ENCODE measurements around the gene CDT1. TPM values are rescaled to one million over a fixed set of nuclear protein-coding genes. Genes with fewer than 3 reads are reported as not detected.

CDT1 gene
- total RNA-seq, 4 donors from 2014 or later, result 4.7 to 25.7 (median 10.7) TPM

DNA sequence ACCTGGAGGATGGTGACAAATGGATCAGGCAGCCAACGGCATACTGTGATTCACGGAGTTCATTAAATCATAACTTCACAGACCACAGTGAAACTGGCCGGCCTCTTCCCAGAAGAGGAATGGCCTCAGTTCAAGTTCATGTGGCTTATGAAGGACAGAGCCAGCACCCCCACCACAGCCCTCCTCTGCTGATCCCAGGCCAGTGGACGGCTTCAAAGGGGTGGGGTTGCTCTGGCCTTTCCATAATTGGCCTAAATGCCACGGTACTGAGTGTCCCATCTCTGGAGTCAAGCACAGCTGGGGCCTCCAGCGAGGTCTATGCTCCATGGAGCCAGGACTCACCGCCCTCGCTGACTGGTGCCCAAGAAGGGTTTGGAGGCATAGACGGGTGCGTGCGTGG lies 31.8 kb downstream of the CDT1 start:
- no peak for DNase-seq (ENCODE audit: low spot score in 2 of 2)
- H3K36me3 ChIP-seq, result peaks cover 43% of the 10 kb centered on the region
- H3K4me3 ChIP-seq, result no peak overlapping the region
- H3K9me3 ChIP-seq, result no peaks in the 10 kb centered on the region
- H3K4me1 ChIP-seq, result no peaks in the 10 kb centered on the region
- 67% methylated on average over 5 of the region's 11 CpGs for WGBS
- no peaks in the 10 kb centered on the region for H3K27me3 ChIP-seq
- no peak overlapping the region for H3K27ac ChIP-seq
- TF ChIP-seq POLR2A (IDR thresholded peaks at IDR 0.05), result no peak
- TF ChIP-seq, protein P1, sequence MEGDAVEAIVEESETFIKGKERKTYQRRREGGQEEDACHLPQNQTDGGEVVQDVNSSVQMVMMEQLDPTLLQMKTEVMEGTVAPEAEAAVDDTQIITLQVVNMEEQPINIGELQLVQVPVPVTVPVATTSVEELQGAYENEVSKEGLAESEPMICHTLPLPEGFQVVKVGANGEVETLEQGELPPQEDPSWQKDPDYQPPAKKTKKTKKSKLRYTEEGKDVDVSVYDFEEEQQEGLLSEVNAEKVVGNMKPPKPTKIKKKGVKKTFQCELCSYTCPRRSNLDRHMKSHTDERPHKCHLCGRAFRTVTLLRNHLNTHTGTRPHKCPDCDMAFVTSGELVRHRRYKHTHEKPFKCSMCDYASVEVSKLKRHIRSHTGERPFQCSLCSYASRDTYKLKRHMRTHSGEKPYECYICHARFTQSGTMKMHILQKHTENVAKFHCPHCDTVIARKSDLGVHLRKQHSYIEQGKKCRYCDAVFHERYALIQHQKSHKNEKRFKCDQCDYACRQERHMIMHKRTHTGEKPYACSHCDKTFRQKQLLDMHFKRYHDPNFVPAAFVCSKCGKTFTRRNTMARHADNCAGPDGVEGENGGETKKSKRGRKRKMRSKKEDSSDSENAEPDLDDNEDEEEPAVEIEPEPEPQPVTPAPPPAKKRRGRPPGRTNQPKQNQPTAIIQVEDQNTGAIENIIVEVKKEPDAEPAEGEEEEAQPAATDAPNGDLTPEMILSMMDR (IDR thresholded peaks at IDR 0.05), result no peak
- no peak for TF ChIP-seq POLR2AphosphoS5 (IDR thresholded peaks at IDR 0.05)
- no peak for TF ChIP-seq EP300 (IDR thresholded peaks at IDR 0.05)

DNA sequence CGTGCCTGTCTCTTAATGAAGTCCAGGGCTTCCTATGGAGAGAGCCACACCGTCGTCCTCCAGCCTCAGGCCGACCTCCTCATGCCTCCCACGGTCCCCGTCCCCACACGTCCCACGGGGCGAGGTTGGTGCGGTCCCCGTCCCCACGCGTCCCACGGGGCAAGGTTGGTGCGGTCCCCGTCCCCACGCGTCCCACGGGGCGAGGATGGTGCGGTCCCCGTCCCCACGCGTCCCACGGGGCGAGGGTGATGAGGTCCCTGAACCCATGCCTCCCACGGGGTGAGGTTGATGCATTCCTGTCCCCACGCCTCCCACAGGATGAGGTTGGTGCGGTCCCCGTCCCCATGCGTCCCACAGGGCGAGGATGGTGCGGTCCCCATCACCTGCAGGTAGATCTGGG lies 32.2 kb downstream of the CDT1 start:
- Histone ChIP-seq H3K4me3 (no peak overlapping the region), H3K27me3 (no peaks in the 10 kb centered on the region), H3K36me3 (peaks cover 47% of the 10 kb centered on the region), H3K9me3 (no peaks in the 10 kb centered on the region), H3K27ac (no peak overlapping the region), H3K4me1 (no peaks in the 10 kb centered on the region)
- 96% methylated on average over 32 of the region's 33 CpGs for WGBS
- no peak for DNase-seq (ENCODE audit: low spot score in 2 of 2)
- TF ChIP-seq, protein P1 (IDR thresholded peaks at IDR 0.05), result no peak
- TF ChIP-seq POLR2A (IDR thresholded peaks at IDR 0.05), result no peak
- no peak for TF ChIP-seq POLR2AphosphoS5 (IDR thresholded peaks at IDR 0.05)
- TF ChIP-seq EP300 (IDR thresholded peaks at IDR 0.05), result no peak

DNA sequence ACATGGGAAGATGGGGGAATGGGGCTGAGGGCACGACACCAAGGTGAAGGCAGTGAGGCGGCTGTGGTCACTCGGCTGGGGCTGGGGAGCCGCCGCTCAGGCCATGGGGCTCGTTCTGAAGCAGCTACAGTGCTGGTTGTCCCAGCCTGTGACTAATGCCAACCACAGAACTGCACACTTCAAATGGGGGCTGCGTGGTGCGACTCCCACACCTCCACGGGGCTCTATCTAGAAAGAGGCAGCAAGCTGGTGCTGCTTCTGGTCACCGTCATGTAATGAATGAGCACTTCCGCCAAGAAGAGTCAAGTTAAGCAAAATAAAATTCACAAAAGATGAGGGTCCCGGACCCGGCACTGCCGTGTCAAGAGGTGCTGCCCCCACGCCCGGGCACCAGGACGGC lies 33.2 kb downstream of the CDT1 start:
- no peak overlapping the region for H3K27ac ChIP-seq
- 91% methylated on average over 17 of the region's 17 CpGs for WGBS
- H3K4me1 ChIP-seq, result no peaks in the 10 kb centered on the region
- TF ChIP-seq POLR2A (IDR thresholded peaks at IDR 0.05) (no peak), EP300 (IDR thresholded peaks at IDR 0.05) (no peak), POLR2AphosphoS5 (IDR thresholded peaks at IDR 0.05) (no peak)
- TF ChIP-seq, protein P1 (IDR thresholded peaks at IDR 0.05), result no peak
- no peak for DNase-seq (ENCODE audit: low spot score in 2 of 2)
- peaks cover 54% of the 10 kb centered on the region for H3K36me3 ChIP-seq
- no peak overlapping the region for H3K4me3 ChIP-seq
- no peaks in the 10 kb centered on the region for H3K27me3 ChIP-seq
- no peaks in the 10 kb centered on the region for H3K9me3 ChIP-seq

DNA sequence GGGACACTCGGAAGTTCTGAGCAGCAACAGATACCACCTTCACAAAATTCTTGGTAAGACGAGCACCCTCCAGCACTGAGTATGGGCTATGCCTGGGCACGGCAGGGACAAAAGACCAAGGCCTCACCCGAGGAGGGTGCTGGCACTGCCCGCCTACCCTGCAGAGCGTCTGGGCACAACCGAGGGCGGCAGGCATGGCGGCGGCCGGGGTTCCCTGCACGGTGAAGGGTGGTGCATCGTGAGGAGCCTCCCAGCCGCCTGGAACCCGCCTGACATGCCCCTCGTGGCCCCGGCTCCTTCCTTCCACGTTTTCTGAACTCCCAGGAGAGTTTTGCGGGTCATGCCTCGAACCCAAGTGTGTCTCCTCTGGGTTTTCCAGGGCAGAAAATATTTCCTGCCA lies 34.2 kb downstream of the CDT1 start:
- TF ChIP-seq, protein P1 (IDR thresholded peaks at IDR 0.05), result no peak
- no peak for TF ChIP-seq EP300 (IDR thresholded peaks at IDR 0.05)
- TF ChIP-seq POLR2AphosphoS5 (IDR thresholded peaks at IDR 0.05), result no peak
- no peak for TF ChIP-seq POLR2A (IDR thresholded peaks at IDR 0.05)
- H3K4me1 ChIP-seq, result no peaks in the 10 kb centered on the region
- H3K36me3 ChIP-seq, result peaks cover 64% of the 10 kb centered on the region
- WGBS, result 91% methylated on average over 16 of the region's 20 CpGs
- H3K9me3 ChIP-seq, result no peaks in the 10 kb centered on the region
- H3K27me3 ChIP-seq, result no peaks in the 10 kb centered on the region
- no peak overlapping the region for H3K4me3 ChIP-seq
- no peak for DNase-seq (ENCODE audit: low spot score in 2 of 2)
- H3K27ac ChIP-seq, result no peak overlapping the region

DNA sequence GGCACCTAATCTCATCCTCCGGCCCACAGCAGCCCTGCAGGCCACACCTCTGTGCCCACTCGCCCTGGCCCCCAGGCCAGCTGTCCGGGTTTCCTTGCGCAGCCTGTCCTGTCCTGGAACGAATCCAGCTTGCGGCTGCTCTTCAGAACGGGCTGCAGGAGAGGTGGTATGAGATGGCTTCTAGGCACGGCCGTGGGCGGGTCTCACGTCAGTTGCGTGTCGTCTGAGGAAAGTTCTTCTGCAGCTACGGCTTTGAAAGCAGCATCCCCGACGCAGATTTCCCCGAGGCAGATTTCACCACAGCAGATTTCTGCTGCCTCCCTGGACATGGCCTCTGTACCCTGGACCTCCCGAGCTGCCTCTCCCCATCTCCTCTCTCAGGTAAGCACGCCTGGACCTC lies 35.0 kb downstream of the CDT1 start:
- no peak for DNase-seq (ENCODE audit: low spot score in 2 of 2)
- Histone ChIP-seq H3K27ac (no peak overlapping the region), H3K9me3 (no peaks in the 10 kb centered on the region), H3K27me3 (no peaks in the 10 kb centered on the region), H3K4me1 (no peaks in the 10 kb centered on the region), H3K4me3 (no peak overlapping the region), H3K36me3 (peaks cover 71% of the 10 kb centered on the region)
- TF ChIP-seq POLR2A (IDR thresholded peaks at IDR 0.05), result no peak
- TF ChIP-seq POLR2AphosphoS5 (IDR thresholded peaks at IDR 0.05), result no peak
- TF ChIP-seq EP300 (IDR thresholded peaks at IDR 0.05), result no peak
- TF ChIP-seq, protein P1 (IDR thresholded peaks at IDR 0.05), result no peak
- WGBS, result 96% methylated on average over 14 of the region's 19 CpGs
